Retina (tissue), 1 donor: ENCODE measurements around the gene OR2F1.
"Not testable (repeated sequence)": the region's sequence is repeated elsewhere in the genome, so short reads cannot be mapped to it uniquely, and the experiment has no call there.

Source experiments
- DNase-seq: peaks from one replicate; pipeline ENCODE4 v3.0.0-alpha.2; 2016

The OR2F1 gene

GRCh38 chr7:143958781-143959180 is 4.1 kb downstream of the OR2F1 start:
- no peak for DNase-seq

DNA sequence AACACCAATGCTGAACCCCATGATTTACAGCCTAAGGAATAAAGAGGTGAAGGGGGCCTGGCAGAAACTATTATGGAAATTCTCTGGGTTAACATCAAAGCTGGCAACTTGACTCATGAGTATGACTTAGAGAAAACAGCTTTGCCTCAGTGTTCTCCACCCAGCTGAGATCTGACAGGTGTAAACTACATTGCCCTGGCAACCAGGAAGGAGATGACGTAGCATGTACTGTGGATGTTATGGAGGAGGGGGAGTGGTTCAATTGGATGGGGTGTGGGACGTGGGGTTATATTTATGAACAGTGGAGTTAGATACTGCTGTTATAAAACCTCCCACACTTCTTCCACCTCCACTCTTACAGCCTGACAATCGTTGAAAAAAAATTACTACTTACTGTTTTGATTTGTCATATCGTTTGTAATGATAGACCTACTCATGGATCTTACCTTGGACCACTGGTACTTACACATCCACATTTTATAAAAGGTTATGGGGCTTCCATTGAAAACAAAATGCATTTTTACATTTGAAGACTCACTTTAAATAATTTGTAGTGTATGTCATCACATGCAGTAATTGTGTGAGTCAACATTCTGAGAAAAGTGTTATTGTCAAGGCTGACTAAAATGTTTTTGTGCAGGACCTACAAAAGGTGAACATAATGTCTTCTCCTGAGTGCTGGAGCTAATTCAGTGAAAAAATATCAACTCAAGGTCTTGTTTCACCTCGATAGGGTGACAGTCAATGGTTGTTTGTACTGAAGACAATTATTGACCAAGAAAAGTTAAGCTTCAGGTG is 6.4 kb downstream of the OR2F1 start:
- no peak for DNase-seq

DNA sequence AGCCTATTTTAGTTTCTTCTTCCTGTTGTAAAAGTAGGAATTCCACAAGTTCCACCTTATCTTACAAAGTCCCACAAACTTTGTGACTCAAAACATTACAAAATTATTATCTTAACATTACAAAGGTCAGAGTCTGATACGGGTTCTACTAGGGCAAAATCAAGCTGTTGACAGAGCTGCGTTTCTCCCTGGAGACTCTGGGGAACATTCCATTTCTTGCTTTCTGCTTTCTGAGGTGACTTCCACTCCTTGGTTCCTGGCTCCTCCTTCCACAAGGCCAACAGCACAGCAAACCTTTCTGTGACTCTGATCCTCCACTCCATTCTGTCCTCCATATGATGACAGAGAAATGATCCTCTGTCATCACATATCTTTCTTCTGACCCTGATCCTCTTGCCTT is 10.6 kb downstream of the OR2F1 start:
- no peak for DNase-seq

GRCh38 chr7:143967398-143967797 is 12.8 kb downstream of the OR2F1 start:
- DNase-seq: no peak

- DNase-seq: no peak
These were observed 19.3 kb downstream of the OR2F1 start for GRCh38 chr7:143973870-143974416.

DNA sequence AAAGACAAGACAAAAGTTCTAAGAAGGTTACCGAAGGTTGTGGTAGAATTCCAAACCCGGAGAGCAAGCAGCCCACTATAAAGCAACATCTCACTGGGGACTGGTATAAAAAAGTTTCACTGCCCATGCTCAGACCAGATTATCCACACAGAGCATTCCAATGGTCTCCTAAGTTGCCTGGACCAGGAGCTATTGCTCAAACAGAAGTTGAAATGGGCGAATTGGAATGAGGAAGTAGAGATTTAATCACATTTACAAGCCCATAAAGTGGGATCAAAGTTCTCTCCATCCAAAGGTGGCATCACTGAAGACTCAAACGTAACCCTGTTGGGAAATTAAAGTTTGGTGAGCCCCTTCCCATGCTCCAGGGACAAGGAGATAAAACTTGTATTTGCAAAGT is 19.8 kb downstream of the OR2F1 start:
- DNase-seq: no peak

DNA sequence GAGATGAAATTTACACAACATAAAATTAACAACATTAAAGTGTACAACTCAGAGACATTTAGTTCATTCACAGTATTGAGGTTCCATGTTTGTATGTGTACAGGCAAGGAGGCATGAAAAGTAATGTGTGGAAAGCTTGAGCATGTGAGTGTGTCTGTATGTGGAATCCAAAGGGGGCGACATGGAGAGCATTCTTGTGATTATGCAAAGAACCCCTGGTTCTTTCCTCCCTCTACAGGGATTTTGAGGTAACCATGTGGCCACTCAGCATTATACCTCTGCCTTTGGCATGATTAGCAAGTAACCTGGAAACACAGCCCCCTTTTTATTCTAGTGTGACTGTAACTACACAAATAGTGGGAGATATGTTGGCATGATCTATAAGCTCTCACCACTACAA is 21.0 kb downstream of the OR2F1 start:
- no peak for DNase-seq

DNA sequence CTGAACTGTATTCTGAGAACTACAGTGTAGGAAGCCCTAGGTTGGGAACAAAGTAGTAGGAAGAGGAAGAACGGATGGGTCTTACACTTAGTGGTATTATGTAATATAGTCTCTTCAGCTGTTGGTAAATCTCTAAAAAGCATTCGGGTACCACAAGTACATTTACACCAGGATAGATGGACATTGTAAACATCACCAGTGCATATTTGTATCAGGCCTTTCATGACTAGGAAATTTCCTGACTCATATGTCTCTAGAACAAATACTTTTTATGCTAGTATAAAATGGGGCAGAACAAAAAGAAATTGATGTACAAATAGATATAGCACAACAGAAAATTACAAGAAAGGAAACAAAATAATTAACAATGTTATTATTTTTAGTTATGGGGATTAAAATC is 23.9 kb downstream of the OR2F1 start:
- DNase-seq: no peak

GRCh38 chr7:143979359-143979758 is 24.7 kb downstream of the OR2F1 start:
- DNase-seq: no peak

DNA sequence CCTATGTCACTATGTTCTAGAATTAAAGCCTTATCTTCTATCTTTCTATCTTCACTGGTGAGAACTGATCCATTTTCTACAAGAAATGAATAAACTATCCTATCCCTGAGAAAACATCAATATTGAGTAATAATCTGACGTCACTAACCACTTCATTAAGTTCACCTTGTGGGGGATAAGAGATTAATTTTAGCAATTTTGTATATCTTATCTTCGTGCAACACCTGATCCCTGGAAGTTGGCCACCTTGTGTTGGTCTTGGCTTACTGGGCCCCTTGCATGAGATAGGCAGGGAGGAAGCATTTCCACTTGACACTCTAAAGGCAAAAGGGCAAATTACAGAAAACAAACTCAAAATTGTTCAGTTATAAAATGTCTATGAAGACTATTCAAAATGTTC is 25.4 kb downstream of the OR2F1 start:
- no peak for DNase-seq

DNA sequence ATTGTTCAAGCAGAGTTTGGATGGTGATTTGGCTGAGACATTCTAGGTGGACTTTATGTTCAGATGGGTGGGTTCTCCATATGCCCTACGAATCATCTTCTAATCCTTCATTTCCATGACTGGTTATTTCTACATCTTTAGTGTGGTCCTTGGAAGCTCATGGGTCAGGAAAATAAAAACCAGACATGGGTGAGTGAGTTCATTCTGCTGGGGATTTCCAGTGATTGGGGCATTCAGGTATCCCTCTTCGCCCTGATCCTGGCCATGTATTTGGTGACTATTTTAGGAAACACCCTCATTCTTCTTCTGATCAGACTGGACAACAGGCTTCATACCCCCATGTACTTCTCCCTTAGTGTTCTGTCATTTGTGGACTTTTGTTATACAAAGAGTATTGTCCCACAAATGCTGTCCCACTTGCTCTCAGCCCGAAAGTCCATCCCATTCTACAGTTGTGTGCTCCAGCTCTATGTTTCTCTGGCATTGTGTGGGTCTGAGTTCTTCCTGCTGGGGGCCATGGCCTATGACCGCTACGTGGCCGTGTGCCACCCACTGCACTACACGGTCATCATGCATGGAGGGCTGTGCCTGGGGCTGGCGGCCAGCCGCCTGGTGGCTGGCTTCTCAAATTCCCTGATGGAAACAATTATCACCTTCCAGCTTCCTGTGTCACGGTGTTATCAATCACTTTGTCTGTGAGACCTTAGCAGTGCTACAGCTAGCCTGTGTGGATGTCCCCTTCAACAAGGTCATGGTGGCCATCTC is 26.3 kb downstream of the OR2F1 start:
- DNase-seq: no peak

GRCh38 chr7:143983960-143984359 is 29.3 kb downstream of the OR2F1 start:
- no peak for DNase-seq

GRCh38 chr7:143987513-143987912 is 32.9 kb downstream of the OR2F1 start:
- DNase-seq: no peak

DNA sequence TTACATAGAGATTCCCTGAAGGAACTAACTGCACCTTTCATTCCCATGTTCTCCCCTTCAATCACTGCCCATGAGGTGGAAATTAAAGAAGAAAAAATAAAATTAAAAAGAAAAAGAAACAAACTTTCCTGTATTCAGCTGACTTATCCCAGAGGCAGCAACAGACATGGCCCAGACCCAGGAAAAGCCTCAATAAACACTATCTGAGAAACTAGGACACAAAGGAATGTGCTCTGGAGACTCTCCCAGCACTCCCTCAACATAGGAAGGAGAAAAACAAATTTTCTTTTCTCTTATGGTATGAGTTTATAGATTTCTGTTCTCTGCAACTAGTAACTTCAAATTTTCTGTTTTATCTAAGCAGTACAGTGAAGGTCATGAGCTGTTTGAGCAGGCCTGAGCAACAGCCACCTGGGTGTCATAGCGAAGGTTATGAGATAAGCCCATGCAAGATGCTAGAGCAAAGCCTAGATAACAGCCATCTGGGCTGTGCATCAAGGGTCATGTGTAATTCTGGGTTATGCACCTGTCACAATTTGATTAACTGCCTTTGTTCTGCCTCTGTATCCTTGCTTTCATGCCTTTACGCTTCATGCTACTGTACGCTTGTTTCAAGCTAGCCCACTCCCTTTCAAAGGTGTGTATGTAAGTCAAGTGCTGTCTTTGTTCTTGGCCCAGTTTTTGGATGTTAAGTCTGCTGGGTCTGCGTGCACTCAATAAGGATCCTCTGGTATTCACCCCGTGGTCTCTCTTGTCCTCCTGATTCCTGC is 34.5 kb downstream of the OR2F1 start:
- DNase-seq: no peak

- no peak for DNase-seq
These were observed 38.0 kb downstream of the OR2F1 start for GRCh38 chr7:143992670-143993069.

DNA sequence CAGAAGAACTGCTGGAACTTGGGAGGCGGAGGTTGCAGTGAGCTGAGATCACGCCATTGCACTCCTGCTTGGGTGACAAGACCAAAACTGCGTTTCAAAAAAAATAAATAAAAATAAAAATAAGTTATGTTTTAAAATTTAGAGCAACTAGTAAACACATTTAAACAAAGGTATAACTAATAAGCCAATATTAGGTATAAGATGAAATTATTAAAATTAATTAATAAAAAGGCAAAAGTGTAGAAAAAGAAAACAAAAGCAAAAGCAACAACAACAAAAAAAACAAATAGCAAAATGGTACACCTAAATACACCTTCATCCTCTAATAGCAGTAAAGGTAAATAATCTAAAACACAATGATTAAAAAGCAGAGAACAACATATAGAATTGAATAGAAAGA is 39.3 kb downstream of the OR2F1 start:
- no peak for DNase-seq

GRCh38 chr7:144000020-144000419 is 45.4 kb downstream of the OR2F1 start, which contains the start of gene OR6B1:
OR6B1 (plus strand) TSS chr7:144000320; CDS start chr7:144003997, 3,677 bp downstream.
- DNase-seq: no peak

DNA sequence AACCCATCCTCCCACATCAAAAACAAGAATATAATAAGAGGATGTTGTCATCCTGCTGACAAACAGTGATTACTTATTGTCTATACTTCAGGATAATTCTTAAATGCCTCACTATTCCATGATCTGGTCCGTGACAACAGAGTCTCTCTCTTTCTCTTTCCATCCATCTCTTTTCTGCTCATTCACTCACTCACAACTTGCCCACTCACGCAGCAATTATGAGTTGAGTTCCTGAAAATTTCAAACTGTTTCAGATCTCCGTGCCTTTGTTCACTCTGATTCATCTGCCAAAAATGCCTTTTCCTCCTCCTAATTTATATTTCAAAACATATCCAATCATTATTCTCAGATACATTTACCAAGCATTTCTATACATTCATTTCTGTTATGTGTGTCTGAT is 46.9 kb downstream of the OR2F1 start:
- no peak for DNase-seq

- DNase-seq: no peak
These were observed 50.1 kb downstream of the OR2F1 start for GRCh38 chr7:144004703-144005102.

- DNase-seq: no peak
These were observed 51.5 kb downstream of the OR2F1 start for GRCh38 chr7:144006029-144006691.

DNA sequence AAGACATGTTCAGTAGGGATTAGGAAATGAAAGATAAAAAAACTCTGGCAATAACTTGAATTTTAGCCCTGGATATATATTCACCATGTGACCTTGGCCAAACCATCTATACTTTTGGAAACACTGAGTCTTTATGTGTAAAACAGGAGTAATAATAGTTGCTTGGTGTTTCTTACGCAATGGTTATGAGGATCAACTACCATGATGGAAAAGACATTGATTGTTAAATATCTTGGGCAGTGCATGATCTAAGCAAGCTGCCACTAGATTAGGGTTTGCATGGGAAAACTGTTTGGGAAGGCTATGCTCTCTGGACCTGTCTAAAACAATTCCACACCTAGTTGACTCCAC is 52.0 kb downstream of the OR2F1 start:
- DNase-seq: no peak

- DNase-seq: no peak
These were observed 54.7 kb downstream of the OR2F1 start for GRCh38 chr7:144009361-144009760.

DNA sequence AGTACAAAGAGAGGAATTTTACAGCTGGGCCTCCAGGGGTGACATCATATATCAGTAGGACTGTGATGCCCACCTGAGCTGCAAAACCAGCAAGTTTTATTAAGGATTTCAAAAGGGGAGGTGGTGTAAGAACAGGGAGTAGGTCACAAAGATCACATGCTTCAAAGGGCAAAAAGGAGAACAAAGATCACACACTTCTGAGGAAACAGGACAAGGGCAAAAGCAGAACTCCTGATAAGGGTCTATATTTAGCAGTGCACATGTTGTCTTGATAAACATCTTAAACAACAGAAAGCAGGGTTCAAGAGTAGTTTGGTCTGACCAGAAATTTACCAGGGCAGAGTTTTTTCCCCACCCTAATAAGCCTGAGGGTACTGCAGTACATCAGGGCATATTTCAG is 55.4 kb downstream of the OR2F1 start:
- not testable (repeated sequence) for DNase-seq
